Naive B cell (primary cell): ENCODE measurements around the gene DKKL1. TPM values are rescaled to one million over a fixed set of nuclear protein-coding genes. Genes with fewer than 3 reads are reported as not detected.
A peak's percentile ranks its signal among the peaks of the same experiment; 100 is the strongest.
"Not testable (repeated sequence)": the region's sequence is repeated elsewhere in the genome, so short reads cannot be mapped to it uniquely, and the experiment has no call there.

Experiments
- ATAC-seq, 2 donors: fragments of 150-1000 bp; cut with Tn5 transposase; 2 replicates each; pipeline ENCODE4 v1.10.0; 2021; ENCODE audit warnings: low read depth in 2 of 2, mild to moderate bottlenecking in 2 of 2, moderate library complexity in 2 of 2
- DNase-seq: peaks from one replicate; pipeline ENCODE4 v3.0.0; 2022
- H3K27ac Mint-ChIP-seq, 6 donors: one replicate each; pipeline ENCODE4 v1.8.0; 2020 to 2022; ENCODE audit warnings: mild to moderate bottlenecking in 6 of 6, mixed read lengths in 6 of 6, moderate library complexity in 5 of 6, inconsistent platforms in 2 of 6
- H3K27me3 Mint-ChIP-seq, 3 donors: one replicate each; pipeline ENCODE4 v1.8.0; 2021 to 2022; ENCODE audit warnings: mixed read lengths in 3 of 3, mild to moderate bottlenecking in 1 of 3
- H3K36me3 Mint-ChIP-seq, 2 donors: one replicate each; pipeline ENCODE4 v1.8.0; 2020 to 2022; ENCODE audit warnings: mixed read lengths in 2 of 2, inconsistent platforms in 1 of 2, mild to moderate bottlenecking in 1 of 2
- H3K4me1 Mint-ChIP-seq, 3 donors: one replicate each; pipeline ENCODE4 v1.8.0; 2020 to 2022; ENCODE audit warnings: mixed read lengths in 3 of 3, inconsistent platforms in 1 of 3, mild to moderate bottlenecking in 1 of 3, moderate library complexity in 1 of 3
- H3K4me3 Mint-ChIP-seq, 8 donors: one replicate each; pipeline ENCODE4 v1.8.0; 2020 to 2022; ENCODE audit warnings: mild to moderate bottlenecking in 8 of 8, mixed read lengths in 8 of 8, moderate library complexity in 8 of 8, inconsistent platforms in 2 of 8
- H3K9me3 Mint-ChIP-seq, 7 donors: one replicate each; pipeline ENCODE4 v1.8.0; 2020 to 2022; ENCODE audit warnings: mixed read lengths in 7 of 7, mild to moderate bottlenecking in 5 of 7, inconsistent platforms in 2 of 7, moderate library complexity in 1 of 7
- polyA plus RNA-seq, 6 donors: library from polyadenylated mRNA; unstranded; fragments of 300-500 nt; fragmentation: Illumina TruSeq; gene quantifications; one replicate each; pipeline ENCODE4 v1.2.3, GENCODE V29; 2021; ENCODE audit warnings: low read depth in 6 of 6

The DKKL1 gene
- polyA plus RNA-seq = 1 to 10 TPM in 1 of 6 donors, under 1 TPM in 2, not detected in 3; 0.55 to 2.8 (median 0.82) TPM

DNA sequence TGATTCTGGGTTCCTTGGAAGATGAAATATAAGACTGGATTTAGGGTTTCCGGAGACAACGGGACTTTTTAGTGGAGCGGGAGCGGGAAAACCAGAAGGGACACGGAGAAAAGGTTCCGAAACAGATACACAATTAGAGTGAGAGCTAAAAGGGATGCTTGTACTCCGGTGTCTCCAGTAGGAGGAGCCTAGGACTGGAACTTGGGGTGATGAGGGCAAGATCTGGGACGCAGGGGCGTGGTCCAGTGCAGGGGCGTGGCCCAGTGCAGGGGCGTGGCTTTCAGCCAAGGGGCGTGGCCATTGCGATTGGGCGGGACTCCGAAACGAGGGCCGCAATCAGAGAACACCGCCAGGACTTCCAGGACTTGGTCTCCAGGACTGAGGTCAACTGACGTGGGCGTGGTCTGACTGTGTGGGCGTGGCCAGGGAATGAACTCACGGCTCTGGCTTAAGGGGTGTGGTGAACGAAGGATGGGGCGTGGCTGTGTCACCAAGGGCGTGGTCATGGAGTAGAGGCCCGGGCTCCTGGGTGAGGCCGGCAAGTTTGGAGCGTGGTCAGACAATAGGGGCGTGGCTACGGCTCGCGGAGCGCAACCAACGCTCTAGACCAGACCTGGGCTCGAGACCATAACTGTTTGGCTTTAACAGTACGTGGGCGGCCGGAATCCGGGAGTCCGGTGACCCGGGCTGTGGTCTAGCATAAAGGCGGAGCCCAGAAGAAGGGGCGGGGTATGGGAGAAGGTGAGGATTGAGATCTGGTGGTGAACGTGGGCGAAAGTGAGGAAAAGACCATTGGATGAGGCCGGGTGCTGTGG, at the start of gene DKKL1:
DKKL1 (plus strand) TSS at position 610 of the 815 bp plus-strand sequence; CDS start at position 732, 122 bp downstream.
- ATAC-seq = peak; percentile 68 to 71

DNA sequence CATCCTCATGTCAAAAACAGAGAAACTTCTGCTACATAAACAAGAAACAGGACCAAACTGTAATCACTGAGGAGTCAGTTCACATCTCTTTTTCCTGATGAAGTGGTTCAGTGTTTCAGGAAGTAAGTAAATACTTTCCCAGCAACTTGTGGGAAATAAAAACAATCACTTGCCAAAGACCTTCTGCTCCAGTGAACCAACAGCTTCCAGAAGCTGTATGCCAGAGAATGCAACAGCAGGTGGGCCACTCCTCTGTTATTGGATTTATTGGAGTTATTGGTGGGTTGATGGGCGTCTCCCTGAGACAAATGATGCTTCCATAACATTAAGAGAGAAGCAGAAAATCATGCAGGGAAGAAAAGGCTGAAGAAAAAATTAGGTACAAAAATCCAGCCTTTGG, 48.6 kb upstream of the DKKL1 start:
- H3K4me1 Mint-ChIP-seq = peaks cover 42 to 56% (median 55%) of the 10 kb centered on the region in 3 donors
- peaks cover 38 to 47% of the 10 kb centered on the region in 2 donors for H3K36me3 Mint-ChIP-seq
- ATAC-seq = no peak
- no peak for DNase-seq
- peaks cover 4 to 28% (median 19%) of the 10 kb centered on the region in 7 donors for H3K9me3 Mint-ChIP-seq
- peak overlapping the region in 2 of 6 donors; percentile 16 to 69 for H3K27ac Mint-ChIP-seq
- peak overlapping the region in 1 of 8 donors; percentile 70 for H3K4me3 Mint-ChIP-seq
- H3K27me3 Mint-ChIP-seq = no peaks in the 10 kb centered on the region

More for the DNA sequence above, at the start of gene DKKL1:
- H3K4me1 Mint-ChIP-seq = peaks cover 0 to 43% (median 24%) of the 10 kb centered on the region in 3 donors
- H3K36me3 Mint-ChIP-seq = no peaks in the 10 kb centered on the region
- no peaks in the 10 kb centered on the region for H3K9me3 Mint-ChIP-seq
- H3K27ac Mint-ChIP-seq = peak within 1 kb of the TSS in 1 of 6 donors; percentile 70
- H3K27me3 Mint-ChIP-seq = no peaks in the 10 kb centered on the region
- DNase-seq = peak; percentile 74
- H3K4me3 Mint-ChIP-seq = peak within 1 kb of the TSS in 6 of 8 donors; percentile 22 to 70 (median 40)

DNA sequence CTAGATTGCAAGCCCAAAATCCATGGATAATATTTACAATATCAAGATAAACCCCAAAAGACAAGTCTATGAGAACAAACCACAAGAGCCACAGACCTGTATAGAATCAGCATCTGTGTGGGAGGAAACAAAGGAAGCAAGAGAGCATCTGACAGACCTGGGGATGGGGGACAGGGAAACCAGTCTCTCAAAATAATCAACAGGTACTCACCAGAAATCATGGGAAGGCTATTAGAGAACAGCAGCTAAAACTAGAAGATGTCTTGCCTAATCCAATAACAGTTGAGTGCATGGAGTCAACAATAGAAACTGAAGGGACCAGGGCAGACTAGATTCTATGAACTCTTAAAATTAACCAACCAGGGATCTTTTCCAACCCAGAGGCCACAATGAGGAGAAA, 47.4 kb upstream of the DKKL1 start:
- H3K27ac Mint-ChIP-seq = peak overlapping the region in 3 of 6 donors; percentile 48 to 92 (median 56)
- peaks cover 34 to 47% (median 47%) of the 10 kb centered on the region in 3 donors for H3K4me1 Mint-ChIP-seq

DNA sequence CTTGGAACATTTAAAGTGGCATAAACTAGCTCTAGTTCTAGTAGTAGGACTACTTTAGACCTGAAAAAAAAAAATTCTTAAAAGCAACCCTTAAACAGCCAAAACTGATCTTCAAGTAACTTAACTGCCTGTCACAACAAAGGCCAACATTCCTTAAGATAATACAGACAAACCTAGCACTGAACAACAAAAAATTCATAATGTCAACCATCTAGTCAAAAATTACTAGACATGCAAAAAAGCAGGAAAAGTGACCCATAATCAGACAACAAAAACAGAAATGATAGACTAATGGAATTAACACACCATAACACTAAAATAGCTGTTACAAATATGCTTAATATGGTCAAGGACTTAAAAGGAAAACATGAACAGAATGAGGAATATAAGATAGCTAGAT, 45.4 kb upstream of the DKKL1 start:
- DNase-seq = no peak
- peaks cover 31 to 50% (median 35%) of the 10 kb centered on the region in 3 donors for H3K4me1 Mint-ChIP-seq
- H3K27ac Mint-ChIP-seq = peak overlapping the region in 1 of 6 donors; percentile 47
- no peak for ATAC-seq
- H3K4me3 Mint-ChIP-seq = peak overlapping the region in 1 of 8 donors; percentile 9
- no peaks in the 10 kb centered on the region for H3K27me3 Mint-ChIP-seq
- H3K36me3 Mint-ChIP-seq = peaks cover 31 to 35% of the 10 kb centered on the region in 2 donors
- H3K9me3 Mint-ChIP-seq = peaks cover 6 to 41% (median 29%) of the 10 kb centered on the region in 7 donors

More for the DNA sequence above, 47.4 kb upstream of the DKKL1 start:
- peaks cover 4 to 33% (median 19%) of the 10 kb centered on the region in 7 donors for H3K9me3 Mint-ChIP-seq
- ATAC-seq = no peak
- peaks cover 29 to 36% of the 10 kb centered on the region in 2 donors for H3K36me3 Mint-ChIP-seq
- H3K27me3 Mint-ChIP-seq = no peaks in the 10 kb centered on the region
- H3K4me3 Mint-ChIP-seq = peak overlapping the region in 2 of 8 donors; percentile 2 to 29
- DNase-seq = no peak

DNA sequence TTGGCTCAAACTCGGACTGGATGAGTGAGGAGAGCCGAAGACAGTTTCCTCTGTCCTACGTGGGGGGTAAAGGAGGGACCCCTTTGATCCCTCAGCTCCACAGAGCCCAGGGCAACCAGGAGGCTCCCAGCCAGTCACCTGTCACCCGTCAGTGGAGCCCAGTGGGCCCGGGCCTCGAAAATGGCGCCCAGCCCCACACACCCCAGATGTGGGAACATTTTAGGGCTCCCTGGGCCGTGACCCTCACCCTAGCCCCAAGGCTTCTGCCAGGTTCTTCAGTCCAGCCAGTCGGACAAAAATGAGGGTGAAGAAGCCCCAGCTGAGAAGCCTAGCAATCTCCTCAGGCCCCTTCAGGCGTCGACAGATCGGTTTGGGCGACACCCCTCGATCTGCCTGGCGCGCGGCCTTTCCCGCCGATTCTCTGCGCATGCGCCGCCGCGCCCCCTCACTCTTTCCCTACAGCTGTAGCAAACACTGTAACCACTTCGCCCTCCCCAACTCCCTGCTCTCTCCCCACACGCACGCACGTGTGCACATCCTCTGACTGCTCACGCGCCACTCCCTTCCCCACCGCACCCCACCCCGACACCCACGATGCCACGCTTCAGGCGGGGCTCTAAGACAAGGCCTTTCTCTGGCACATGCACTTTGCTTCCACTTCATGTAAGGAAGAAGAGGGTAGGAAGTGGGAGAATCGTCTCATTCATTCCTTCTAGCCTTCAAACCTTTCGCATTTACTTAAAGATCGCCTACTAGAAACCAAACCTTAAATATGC, 38.7 kb upstream of the DKKL1 start, which contains the start of gene SLC6A16:
SLC6A16 (minus strand) TSS at position 391 of the 776 bp plus-strand sequence. CDS start 13,844 bp downstream, outside the sequence.
- Mint-ChIP-seq H3K27ac (peak within 1 kb of the TSS; percentile 94 to 99 (median 97)), H3K36me3 (peaks cover 10 to 14% of the 10 kb centered on the region in 2 donors), H3K9me3 (peaks cover 3 to 24% (median 12%) of the 10 kb centered on the region in 7 donors), H3K4me3 (peak within 1 kb of the TSS; percentile 56 to 90 (median 76)), H3K27me3 (no peaks in the 10 kb centered on the region), H3K4me1 (peaks cover 42 to 77% (median 46%) of the 10 kb centered on the region in 3 donors)
- DNase-seq (peak; percentile 47), ATAC-seq (peak; percentile 20 to 32)

DNA sequence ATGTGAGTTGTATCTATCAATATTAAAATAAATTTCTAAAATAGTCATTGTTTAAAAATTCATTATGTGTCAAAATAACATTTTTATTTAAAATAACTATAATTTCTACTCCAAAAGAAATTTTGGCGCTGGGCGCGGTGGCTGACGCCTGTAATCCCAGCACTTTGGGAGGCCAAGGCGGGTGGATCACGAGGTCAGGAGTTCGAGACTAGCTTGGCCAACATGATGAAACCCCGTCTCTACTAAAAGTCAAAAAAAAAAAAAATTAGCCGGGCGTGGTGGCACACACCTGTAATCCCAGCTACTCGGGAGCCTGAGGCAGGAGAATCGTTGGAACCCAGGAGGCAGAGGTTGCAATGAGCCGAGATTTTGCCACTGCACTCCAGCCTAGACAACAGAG, 37.9 kb upstream of the DKKL1 start:
- H3K4me1 Mint-ChIP-seq = peaks cover 47 to 81% (median 50%) of the 10 kb centered on the region in 3 donors
- H3K27me3 Mint-ChIP-seq, DNase-seq: not testable (repeated sequence)
- H3K4me3 Mint-ChIP-seq = peak overlapping the region; percentile 56 to 90 (median 76)
- peak; percentile 6 to 7 for ATAC-seq
- peaks cover 15 to 18% of the 10 kb centered on the region in 2 donors for H3K36me3 Mint-ChIP-seq
- peaks cover 3 to 20% (median 12%) of the 10 kb centered on the region in 7 donors for H3K9me3 Mint-ChIP-seq
- peak overlapping the region; percentile 94 to 99 (median 97) for H3K27ac Mint-ChIP-seq

DNA sequence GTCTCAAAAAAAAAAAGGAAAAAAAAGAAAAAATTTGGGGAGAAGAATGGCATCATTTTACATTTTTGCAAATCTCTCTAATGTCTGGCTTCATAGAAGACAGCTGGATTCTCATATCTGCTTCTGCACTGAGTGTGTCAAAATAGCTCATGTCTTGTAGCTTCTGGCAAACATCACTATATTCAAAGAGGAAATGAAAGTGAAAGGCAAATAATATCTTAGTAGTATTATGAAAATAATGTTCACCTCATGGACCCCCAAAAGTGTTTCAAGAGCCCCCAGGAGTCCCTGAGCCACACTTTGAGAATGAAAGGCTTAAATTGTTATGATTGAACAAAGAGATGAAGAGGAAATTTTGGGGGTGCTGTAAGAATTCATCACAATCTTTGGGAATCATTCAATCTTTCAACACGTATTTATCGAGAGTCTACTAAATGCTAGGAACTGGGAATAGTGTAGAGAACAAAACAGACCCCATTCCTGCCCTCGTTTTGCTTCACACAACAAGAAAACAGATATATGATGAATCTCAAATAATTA, 37.4 kb upstream of the DKKL1 start:
- Mint-ChIP-seq H3K36me3 (peaks cover 15 to 18% of the 10 kb centered on the region in 2 donors), H3K4me3 (peak overlapping the region; percentile 56 to 90 (median 76)), H3K27me3 (no peaks in the 10 kb centered on the region), H3K9me3 (peaks cover 3 to 20% (median 12%) of the 10 kb centered on the region in 7 donors), H3K4me1 (peaks cover 47 to 86% (median 55%) of the 10 kb centered on the region in 3 donors), H3K27ac (peak overlapping the region; percentile 94 to 99 (median 98))
- peak; percentile 83 to 84 for ATAC-seq
- DNase-seq = peak; percentile 69

DNA sequence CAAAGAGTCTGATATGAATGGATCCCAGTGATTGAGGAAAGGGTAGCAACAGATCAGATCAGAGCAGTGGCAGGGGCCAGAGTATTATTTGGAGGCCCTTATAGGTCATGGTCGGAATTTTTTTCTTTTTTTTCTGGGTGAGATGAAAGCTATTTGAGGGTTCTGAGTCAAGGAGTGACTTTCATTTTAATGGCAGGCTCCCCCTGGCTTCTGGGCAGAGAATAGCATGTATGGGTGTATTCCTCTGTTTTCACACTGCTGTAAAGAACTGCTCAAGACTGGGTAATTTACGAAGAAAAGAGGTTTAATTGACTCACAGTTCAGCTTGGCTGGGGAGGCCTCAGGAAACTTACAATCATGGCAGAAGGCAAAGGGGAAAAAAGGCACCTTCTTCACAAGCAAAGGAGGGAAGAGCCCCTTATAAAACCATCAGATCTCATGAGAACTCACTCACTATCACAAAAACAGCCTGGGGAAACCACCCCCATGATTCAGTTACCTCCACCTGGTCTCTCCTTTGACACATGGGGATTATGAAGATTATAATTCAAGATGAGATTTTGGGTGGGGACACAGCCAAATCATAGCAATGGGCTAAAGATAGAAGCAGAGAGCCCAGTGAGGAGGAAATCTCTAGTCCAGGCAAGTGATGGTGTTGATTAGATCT, 35.7 kb upstream of the DKKL1 start:
- Mint-ChIP-seq H3K4me1 (peaks cover 59 to 89% (median 72%) of the 10 kb centered on the region in 3 donors), H3K27ac (peak overlapping the region; percentile 96 to 100 (median 98)), H3K4me3 (peak overlapping the region; percentile 58 to 100 (median 82)), H3K36me3 (peaks cover 12 to 18% of the 10 kb centered on the region in 2 donors), H3K9me3 (peaks cover 0 to 12% (median 10%) of the 10 kb centered on the region in 7 donors), H3K27me3 (no peaks in the 10 kb centered on the region)
- DNase-seq (peak; percentile 58), ATAC-seq (peak; percentile 16 to 18)

DNA sequence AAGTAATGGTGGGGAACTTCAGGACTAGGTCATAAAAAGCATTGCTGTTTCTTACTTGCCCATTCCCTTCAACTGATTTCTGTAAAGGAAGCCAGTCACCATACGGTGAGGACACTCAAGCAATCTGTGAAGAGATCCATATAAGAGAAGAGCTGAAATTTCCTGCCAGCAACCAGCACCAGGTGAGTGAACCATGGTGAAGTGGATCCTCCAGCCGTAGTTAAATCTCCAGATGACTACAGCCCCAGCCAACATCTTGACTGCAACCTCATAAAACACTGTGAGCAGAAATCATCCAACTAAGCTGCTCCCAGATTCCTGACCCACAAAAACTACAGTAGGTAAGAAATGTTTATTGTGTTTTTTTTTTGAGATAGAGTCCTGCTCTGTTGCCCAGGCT, 34.9 kb upstream of the DKKL1 start:
- H3K4me3 Mint-ChIP-seq = peak overlapping the region; percentile 58 to 100 (median 82)
- DNase-seq (no peak), ATAC-seq (no peak)
- peak overlapping the region; percentile 96 to 100 (median 98) for H3K27ac Mint-ChIP-seq
- peaks cover 59 to 92% (median 79%) of the 10 kb centered on the region in 3 donors for H3K4me1 Mint-ChIP-seq
- peaks cover 0 to 9% (median 5%) of the 10 kb centered on the region in 7 donors for H3K9me3 Mint-ChIP-seq
- H3K36me3 Mint-ChIP-seq = peaks cover 12 to 18% of the 10 kb centered on the region in 2 donors
- H3K27me3 Mint-ChIP-seq = no peaks in the 10 kb centered on the region

DNA sequence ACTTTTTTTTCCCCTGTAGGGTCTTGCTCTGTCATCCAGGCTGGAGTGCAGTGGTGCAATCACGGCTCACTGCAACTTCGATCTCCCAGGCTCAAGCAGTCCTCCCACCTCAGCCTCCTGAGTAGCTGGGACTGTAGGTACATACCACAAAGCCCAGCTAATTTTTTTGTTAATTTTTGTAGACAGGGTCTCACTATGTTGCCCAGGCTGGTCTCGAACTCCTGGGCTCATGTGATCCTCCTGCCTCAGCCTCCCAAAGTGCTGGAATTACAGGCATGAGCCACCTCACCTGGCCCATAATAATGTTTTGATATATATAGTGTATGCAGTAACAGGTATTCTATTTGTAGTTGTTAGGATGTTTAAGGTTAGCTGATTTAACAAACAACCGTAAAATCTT, 32.5 kb upstream of the DKKL1 start:
- peak overlapping the region; percentile 50 to 100 (median 96) for H3K4me3 Mint-ChIP-seq
- H3K27ac Mint-ChIP-seq = peak overlapping the region; percentile 52 to 100 (median 97)
- H3K9me3 Mint-ChIP-seq, DNase-seq, H3K27me3 Mint-ChIP-seq, ATAC-seq: not testable (repeated sequence)
- peaks cover 65 to 94% (median 78%) of the 10 kb centered on the region in 3 donors for H3K4me1 Mint-ChIP-seq
- H3K36me3 Mint-ChIP-seq = peaks cover 10 to 28% of the 10 kb centered on the region in 2 donors

DNA sequence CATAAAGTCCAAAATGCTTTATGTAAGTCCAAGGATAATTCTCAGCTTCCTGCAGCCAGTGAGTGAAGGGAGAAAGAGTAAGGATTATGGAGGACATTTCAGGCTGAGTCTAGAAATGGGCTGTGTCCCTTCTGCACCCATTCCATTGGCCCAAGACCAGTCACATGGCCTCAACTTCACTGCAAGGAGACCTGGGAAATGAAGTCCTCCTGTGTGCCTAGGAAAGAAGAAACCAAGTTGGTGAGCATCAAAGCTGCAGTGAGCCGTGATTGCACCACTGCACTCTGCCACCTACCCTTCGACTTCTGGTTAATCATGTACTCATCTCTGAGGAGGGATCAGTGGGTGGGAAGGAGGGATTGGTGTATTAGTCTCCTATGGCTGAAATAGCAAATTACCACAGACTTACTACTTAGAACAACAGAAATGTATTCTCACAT, 32.0 kb upstream of the DKKL1 start:
- Mint-ChIP-seq H3K4me1 (peaks cover 66 to 93% (median 78%) of the 10 kb centered on the region in 3 donors), H3K4me3 (peak overlapping the region; percentile 50 to 100 (median 96)), H3K27ac (peak overlapping the region; percentile 52 to 100 (median 97)), H3K9me3 (peaks cover 0 to 5% (median 0%) of the 10 kb centered on the region in 7 donors), H3K36me3 (peaks cover 11 to 33% of the 10 kb centered on the region in 2 donors), H3K27me3 (no peaks in the 10 kb centered on the region)
- peak; percentile 35 to 38 for ATAC-seq
- peak; percentile 71 for DNase-seq
